ENCODE results near the gene CEACAM7.

DNA sequence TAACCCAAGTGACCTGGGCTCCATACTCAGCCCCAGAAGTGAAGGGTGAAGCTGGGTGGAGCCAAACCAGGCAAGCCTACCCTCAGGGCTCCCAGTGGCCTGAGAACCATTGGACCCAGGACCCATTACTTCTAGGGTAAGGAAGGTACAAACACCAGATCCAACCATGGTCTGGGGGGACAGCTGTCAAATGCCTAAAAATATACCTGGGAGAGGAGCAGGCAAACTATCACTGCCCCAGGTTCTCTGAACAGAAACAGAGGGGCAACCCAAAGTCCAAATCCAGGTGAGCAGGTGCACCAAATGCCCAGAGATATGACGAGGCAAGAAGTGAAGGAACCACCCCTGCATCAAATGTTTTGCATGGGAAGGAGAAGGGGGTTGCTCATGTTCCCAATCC is 6.1 kb upstream of the CEACAM7 start:
- TF ChIP-seq JUND (IDR thresholded peaks at IDR 0.05) (no peak), TCF7L2 (IDR thresholded peaks at IDR 0.05; ENCODE audit: borderline replicate concordance, extremely low read depth, insufficient read depth, insufficient read length) (no peak), CTCF (IDR thresholded peaks at IDR 0.05 in 2 of 3, conservative IDR thresholded peaks at IDR 0.05 in 1 of 3; ENCODE audit: borderline replicate concordance in 1 of 3, insufficient read depth in 1 of 3, low read depth in 2 of 3, low read length in 2 of 3) (no peak), POLR2AphosphoS5 (IDR thresholded peaks at IDR 0.05; ENCODE audit: low read depth, low read length) (no peak), POLR2A (IDR thresholded peaks at IDR 0.05; ENCODE audit: borderline replicate concordance, extremely low read depth, insufficient read depth, insufficient read length) (no peak), EZH2 (IDR thresholded peaks at IDR 0.05) (no peak)
